HG02973 (cell line): ENCODE measurements around the gene ITGB4.
"Not testable (repeated sequence)": the region's sequence is repeated elsewhere in the genome, so short reads cannot be mapped to it uniquely, and the experiment has no call there.

Experiments used
- ATAC-seq: cut with Tn5 transposase; IDR thresholded peaks from one replicate; pipeline ENCODE4 v1.9.1; 2021; ENCODE audit warnings: moderate library complexity; ENCODE audit not compliant: unreplicated experiment

The ITGB4 gene

DNA sequence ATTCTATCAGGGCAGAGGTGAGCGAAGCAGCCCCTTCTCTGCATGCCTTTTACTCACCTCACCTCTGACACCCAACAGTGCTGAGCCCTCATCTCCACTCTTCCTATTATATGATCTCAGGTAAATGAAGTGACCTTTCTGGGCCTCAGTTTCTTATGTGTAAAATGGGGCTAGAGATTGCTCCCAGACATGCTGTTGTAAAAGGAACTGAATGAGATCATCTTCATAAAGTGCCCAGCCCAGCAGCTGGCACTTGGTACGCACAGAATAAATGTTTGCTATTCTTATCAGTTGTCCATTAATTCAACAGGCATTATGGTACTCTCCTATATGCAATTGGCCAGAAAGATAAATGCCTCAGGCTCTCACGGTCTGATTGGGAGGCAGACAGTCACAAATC is 48.3 kb downstream of the ITGB4 start:
- no peak for ATAC-seq

- ATAC-seq = no peak
Observed at GRCh38 chr17:75771334-75772281, 50.3 kb downstream of the ITGB4 start.

DNA sequence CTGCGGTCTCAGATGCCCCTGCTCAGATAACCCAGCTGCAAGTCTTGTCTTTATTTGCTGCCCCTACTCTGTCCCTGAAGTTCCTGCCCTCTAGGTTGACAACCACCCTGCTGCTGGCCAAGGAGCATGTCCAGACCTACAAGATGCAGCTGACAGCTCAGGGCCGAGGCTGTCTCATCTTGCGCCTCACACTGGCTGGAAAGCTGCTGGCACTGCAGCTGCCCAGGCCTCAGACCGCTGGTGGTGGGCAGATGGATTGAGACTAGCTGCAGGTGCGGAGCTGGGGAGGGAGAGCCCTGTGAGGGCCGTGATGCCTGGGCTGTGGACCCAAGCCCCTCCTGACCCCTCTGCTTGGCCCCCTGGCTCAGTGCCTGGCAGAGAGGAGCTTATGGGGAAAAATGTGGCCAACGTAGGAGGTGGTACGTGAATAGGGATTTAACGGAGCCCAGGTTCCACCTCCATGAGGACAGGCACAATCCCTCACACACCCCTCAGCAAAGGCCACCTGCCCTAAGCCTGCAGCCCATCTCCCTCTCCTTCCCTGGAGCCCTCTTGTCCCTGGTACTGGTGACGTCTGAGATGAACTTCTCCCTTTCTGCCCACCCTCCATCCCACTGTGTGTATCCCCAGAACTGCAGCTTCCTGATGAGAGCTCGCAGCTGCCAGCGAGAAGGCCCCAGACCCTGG is 52.0 kb downstream of the ITGB4 start:
- ATAC-seq = no peak

DNA sequence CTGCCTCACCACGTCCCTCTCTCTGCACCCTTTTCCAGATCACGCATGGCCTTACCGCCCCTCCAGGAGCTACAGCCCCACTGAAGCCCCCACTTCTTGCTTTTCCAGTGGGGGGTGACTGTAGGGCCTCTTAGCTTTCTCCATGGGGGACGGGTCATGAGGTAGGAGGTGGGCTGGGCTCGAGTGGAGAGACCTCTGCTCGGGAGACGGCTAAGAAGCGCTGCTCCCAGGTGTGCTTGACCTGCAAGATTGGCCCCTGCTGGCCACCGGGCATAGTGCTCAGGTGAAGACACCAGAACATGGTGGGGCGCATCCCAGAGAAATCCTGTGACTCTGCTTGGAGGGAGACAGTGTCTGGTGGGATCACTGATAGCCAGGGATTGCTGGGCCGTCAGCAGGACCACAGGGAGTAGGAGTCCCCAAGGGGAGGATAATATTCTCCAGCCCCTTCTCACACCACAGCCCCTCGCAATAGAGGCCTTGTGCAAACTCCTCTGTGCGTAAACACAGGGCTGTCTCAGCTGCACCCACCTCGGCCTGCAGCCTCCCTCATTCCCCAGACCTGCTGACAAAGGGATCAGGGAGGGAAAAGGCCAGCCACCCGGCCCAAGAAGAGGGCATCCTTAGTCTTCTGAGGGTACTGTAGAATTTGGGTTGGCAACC is 52.7 kb downstream of the ITGB4 start:
- ATAC-seq = no peak

DNA sequence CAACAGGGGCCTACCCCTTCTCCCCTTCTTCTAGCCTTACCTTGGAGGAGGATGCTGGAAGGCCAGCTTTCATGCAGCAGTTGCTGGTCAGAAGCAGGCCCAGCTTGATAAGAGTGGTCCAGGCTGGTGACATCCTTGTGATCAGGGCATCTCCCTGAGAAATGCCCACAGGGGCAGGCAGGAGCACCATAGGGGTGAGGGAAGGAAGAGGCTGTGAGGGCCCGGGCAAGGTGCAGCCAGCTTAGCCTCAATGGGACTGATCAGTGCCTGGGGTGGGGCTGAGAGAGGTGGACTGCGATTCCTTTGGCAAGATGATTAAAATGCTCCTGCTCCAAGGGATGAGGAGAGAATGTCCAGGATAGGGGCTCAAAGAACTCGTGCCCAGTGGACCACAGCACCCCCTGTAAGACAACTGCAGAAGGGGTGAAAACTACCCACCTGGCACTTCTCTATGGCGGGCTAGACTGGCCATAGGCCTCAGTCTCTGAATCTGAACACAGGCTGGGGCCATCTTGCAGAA is 53.3 kb downstream of the ITGB4 start:
- ATAC-seq = no peak

- no peak for ATAC-seq
Observed at GRCh38 chr17:75774991-75775668, 53.9 kb downstream of the ITGB4 start.

DNA sequence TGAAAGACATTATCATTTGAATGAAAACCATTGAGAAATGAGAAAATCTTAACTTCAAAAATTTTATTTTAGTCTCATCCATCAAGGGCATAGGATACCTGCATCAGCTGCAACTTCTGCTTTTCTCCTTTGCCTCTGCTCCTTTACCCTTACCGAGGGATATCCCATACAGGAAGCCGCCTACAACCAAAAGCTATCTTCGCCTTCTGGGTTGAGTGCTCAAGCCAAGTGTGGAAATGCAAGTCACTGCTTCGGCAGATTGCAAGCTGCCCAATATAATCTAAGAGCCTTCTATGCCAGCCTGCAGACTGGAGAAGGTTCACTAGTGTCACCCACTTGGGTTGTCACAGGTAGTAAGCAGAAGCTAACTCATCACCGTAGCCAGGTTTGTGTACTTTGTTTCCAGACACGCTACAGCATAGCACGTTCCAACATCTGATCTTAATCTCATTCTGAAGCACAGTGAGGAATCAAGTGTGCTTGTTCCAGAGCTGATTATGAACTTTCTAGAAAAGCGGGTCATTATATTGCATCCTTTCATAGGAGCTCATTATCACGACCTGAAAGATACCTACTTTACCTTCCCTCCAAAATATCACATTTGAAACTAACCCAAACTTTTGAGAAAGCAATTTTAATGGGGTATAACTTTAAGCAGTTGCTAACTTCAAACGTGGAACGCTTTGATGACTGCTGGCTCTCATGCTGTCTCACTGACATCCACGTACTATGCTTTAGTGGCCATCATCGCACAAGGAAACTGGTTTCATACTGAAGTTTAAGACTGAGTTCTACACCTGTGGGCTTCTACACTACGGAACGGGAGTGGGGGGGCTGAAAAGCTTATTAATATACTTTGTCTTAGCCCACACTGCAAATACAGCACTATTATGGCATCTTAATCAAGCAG is 55.4 kb downstream of the ITGB4 start:
- no peak for ATAC-seq

- ATAC-seq = no peak
Observed at GRCh38 chr17:75777296-75777922, 56.1 kb downstream of the ITGB4 start.

DNA sequence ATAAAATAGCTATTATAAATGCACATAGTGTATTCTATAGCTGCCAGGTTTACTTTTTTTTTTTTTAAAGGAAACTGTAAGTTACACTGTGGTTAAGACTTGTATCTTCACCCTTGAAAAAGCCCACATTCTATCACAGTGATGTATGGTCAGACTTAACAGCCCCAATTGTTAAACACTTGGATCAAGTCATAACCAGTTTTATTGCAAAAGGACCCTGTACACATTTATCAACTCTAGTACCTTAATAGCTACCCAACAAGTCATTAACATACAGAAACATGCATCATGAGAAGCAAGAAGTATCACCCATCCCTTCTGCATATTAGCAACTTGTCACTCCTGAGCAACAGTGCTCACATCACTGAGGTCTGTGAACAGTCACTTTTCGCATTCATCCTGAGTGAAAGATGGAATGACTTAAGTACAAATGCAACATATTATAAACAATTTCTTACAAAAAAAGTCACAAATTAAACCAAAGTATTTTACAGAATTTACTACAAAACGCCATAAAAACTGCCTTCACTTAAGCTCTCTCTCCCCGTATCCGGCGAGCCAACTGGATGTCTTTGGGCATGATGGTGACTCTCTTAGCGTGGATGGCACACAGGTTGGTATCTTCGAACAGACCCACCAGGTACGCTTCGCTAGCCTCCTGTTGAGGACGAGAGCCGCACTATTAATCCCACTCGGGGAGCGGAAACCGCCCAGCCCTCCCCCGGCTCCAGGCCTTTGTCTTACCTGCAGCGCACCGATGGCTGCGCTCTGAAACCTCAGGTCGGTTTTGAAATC is 57.0 kb downstream of the ITGB4 start:
- ATAC-seq = not testable (repeated sequence)

DNA sequence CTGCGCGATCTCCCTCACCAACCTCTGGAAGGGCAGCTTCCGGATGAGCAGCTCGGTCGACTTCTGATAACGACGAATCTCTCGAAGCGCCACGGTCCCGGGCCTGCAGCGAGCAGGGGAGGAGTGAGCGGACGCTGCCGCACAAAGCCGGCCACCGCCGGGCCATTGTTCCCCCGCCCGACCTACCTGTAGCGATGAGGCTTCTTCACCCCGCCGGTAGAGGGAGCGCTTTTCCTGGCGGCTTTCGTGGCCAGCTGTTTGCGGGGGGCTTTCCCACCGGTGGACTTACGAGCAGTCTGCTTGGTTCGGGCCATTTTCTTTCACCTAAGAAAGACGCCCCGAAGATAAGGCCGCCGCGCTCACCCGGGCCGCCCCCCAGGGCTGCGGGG is 57.6 kb downstream of the ITGB4 start:
- no peak for ATAC-seq

- peak; percentile 57 for ATAC-seq
Observed at GRCh38 chr17:75779250-75779986, 58.2 kb downstream of the ITGB4 start.

DNA sequence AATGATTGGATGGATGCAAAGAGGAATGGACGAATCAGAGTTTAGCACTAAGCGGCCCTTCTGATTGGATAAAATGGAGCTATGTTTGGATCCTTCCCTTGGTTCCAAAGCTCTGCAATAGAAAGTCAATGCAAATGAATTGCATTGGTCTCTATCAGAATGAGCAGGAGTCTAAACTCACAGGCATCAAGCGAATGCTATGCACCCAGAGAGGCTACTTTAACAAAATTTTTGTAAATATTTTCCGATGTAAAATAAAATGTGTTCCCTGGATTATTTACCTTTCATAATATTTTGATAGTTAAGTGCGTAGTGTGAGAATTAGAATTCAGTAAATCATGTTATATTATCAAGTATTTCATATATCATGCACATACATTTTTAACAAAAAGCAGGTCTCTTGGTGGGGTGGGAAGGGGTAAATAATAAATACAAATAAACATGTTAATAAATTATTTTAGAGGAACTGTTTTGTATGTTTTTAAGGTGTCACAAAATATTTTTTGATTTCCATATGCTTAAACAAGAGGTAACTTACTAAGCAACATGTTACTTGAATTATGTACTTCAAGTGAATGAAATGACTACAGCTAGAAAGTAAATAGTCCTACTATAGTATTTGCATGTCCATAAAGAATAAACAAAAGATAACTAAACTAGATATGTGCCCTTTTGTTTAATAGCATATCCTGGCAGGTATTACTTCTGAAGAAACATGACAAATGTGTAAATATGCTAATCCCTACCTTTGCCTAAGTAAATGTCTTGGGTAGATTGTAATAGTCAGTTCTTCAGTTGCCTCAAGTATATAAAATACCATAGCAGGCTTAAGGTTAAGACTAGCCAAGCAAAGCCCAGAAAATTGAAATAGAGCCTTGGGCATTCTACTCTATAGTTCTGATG is 59.0 kb downstream of the ITGB4 start:
- no peak for ATAC-seq

GRCh38 chr17:75783069-75783783 is 62.0 kb downstream of the ITGB4 start:
- ATAC-seq = no peak

DNA sequence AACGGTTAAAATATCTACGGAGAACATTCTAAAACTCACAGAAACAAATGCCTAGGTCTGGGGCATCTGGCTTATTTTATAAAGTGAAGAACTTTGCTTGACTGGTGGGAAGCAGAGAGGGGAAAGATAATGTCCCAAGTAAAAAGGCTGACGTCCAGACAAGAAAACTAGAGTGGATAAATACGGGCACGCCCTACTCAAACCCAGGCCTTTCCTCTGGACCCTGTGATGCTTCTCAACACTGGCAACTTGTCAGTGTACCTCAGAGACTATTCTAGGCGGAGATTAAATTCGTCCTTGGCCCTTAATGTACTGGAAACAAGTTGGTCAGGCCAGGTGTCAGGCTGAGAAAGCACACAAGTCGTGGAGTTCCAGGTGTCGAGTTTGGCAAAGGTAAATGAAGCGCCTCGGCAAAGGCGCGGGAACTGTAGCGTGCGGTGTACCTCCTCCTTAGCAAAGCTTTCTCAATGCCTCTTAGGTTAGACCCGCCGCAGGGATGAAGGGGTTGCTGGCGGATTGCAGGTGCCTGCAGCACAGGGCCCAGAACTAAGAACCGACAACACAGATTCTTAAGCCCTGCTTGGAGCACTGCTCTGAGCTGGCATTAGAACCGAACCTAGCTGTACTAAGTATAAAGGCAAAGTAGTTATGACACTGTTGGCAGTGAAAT is 62.7 kb downstream of the ITGB4 start:
- ATAC-seq = peak; percentile 0

- ATAC-seq = peak; percentile 58
Observed at GRCh38 chr17:75784473-75785015, 63.3 kb downstream of the ITGB4 start, which contains the start of gene UNK. UNK (plus strand) TSS chr17:75784806; CDS start chr17:75784881, 75 bp downstream.
